NCI-H345 treated with DMSO at 0.1 percent for 48 hours (cell line): ENCODE results near the gene CSF1.
"Not testable (repeated sequence)": the region's sequence is repeated elsewhere in the genome, so short reads cannot be mapped to it uniquely, and the experiment has no call there.

ENCODE experiments used
- DNase-seq: peaks from one replicate; lab custom pipeline; 2025; ENCODE audit not compliant: unreplicated experiment; lab: John Stamatoyannopoulos, UW

The CSF1 gene

GRCh38 chr1:109910123-109910962 is at the start of gene CSF1:
Gene CSF1, plus strand, starts transcription at chr1:109910849. Its CDS starts 175 bp downstream, at chr1:109911024.
- DNase-seq: no peak

- not testable (repeated sequence) for DNase-seq
Observed at GRCh38 chr1:109861616-109862015, 49.0 kb upstream of the CSF1 start.

GRCh38 chr1:109863667-109864046 is 47.0 kb upstream of the CSF1 start:
- DNase-seq: no peak

GRCh38 chr1:109864047-109864822 is 46.4 kb upstream of the CSF1 start:
- DNase-seq: no peak

- DNase-seq: no peak
Observed at GRCh38 chr1:109864930-109865612, 45.6 kb upstream of the CSF1 start.

GRCh38 chr1:109866071-109866470 is 44.6 kb upstream of the CSF1 start:
- no peak for DNase-seq

GRCh38 chr1:109873278-109874175 is 37.1 kb upstream of the CSF1 start:
- no peak for DNase-seq

GRCh38 chr1:109874445-109874844 is 36.2 kb upstream of the CSF1 start:
- DNase-seq: no peak

- no peak for DNase-seq
Observed at GRCh38 chr1:109875874-109876273, 34.8 kb upstream of the CSF1 start.

- DNase-seq: no peak
Observed at GRCh38 chr1:109876617-109877316, 33.9 kb upstream of the CSF1 start.

- no peak for DNase-seq
Observed at GRCh38 chr1:109877317-109877771, 33.3 kb upstream of the CSF1 start.

GRCh38 chr1:109877776-109878175 is 32.9 kb upstream of the CSF1 start:
- DNase-seq: no peak

- DNase-seq: no peak
Observed at GRCh38 chr1:109878531-109879104, 32.0 kb upstream of the CSF1 start.

GRCh38 chr1:109879371-109879770 is 31.3 kb upstream of the CSF1 start:
- not testable (repeated sequence) for DNase-seq

GRCh38 chr1:109879881-109880525 is 30.6 kb upstream of the CSF1 start:
- no peak for DNase-seq

GRCh38 chr1:109880971-109881894 is 29.4 kb upstream of the CSF1 start:
- DNase-seq: no peak

- no peak for DNase-seq
Observed at GRCh38 chr1:109881906-109882287, 28.8 kb upstream of the CSF1 start.
